Stomach (tissue), 4 donors: ENCODE measurements around the gene SCNN1B.

ENCODE experiments used
- EP300 ChIP-seq: sonication (generic); formaldehyde crosslinking; IDR thresholded peaks from one replicate; pipeline ENCODE4 v1.6.1; 2017; ENCODE audit warnings: antibody characterized with exemption
- POLR2A ChIP-seq, 4 donors: fragments of 450-650 bp; IDR thresholded peaks; one replicate each; pipeline ENCODE4 v1.6.1; 2016; ENCODE audit warnings: antibody characterized with exemption in 4 of 4, control low read depth in 2 of 4, mild to moderate bottlenecking in 1 of 4, moderate library complexity in 1 of 4
- POLR2AphosphoS5 ChIP-seq, 3 donors: sonication (generic); formaldehyde crosslinking; IDR thresholded peaks; one replicate each; pipeline ENCODE4 v1.6.1; 2016; ENCODE audit warnings: antibody characterized with exemption in 3 of 3
- TF ChIP-seq, protein P1 (sequence below), 7 experiments: fragments of 450-650 bp in 4 of 7; fragments of 200-600 bp in 3 of 7; sonication (generic) in 3 of 7; IDR thresholded peaks; one replicate each; pipeline ENCODE4 v1.5.1; 2016 to 2019; ENCODE audit warnings: antibody characterized with exemption in 7 of 7, control low read depth in 2 of 7, mild to moderate bottlenecking in 1 of 7

DNA sequence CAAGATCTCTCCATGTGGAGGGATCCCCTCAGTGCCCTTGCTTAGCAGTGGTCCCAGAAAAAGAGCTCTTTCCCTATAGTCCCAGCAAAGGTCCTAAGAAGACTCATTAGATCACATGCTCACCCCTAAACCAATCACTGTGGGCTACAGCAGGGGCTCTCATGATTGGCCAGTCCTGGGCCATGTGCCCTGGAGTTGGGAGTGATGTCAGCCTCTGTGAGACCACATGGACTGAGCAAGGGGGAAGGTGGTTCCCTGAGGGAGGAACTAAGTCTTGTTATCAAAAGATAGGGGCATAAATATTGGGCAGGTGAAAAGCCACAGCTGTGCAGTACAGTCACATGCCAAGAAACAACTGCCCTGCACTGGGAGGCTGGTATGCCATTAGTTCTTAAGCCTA lies 51.3 kb downstream of the SCNN1B start:
- TF ChIP-seq, protein P1, sequence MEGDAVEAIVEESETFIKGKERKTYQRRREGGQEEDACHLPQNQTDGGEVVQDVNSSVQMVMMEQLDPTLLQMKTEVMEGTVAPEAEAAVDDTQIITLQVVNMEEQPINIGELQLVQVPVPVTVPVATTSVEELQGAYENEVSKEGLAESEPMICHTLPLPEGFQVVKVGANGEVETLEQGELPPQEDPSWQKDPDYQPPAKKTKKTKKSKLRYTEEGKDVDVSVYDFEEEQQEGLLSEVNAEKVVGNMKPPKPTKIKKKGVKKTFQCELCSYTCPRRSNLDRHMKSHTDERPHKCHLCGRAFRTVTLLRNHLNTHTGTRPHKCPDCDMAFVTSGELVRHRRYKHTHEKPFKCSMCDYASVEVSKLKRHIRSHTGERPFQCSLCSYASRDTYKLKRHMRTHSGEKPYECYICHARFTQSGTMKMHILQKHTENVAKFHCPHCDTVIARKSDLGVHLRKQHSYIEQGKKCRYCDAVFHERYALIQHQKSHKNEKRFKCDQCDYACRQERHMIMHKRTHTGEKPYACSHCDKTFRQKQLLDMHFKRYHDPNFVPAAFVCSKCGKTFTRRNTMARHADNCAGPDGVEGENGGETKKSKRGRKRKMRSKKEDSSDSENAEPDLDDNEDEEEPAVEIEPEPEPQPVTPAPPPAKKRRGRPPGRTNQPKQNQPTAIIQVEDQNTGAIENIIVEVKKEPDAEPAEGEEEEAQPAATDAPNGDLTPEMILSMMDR (IDR thresholded peaks at IDR 0.05), result no peak
- TF ChIP-seq POLR2AphosphoS5 (IDR thresholded peaks at IDR 0.05) (no peak), POLR2A (IDR thresholded peaks at IDR 0.05) (no peak), EP300 (no peak)
